Right lobe of liver (tissue), 6 donors: ENCODE results near the gene ZNF576. TPM values are rescaled to one million over a fixed set of nuclear protein-coding genes. Genes with fewer than 3 reads are reported as not detected.

ENCODE experiments used
- ATAC-seq, 4 donors: fragments of 200-7000 bp; cut with Tn5 transposase; one replicate each; pipeline ENCODE4 v1.9.1; 2020; ENCODE audit warnings: mild to moderate bottlenecking in 4 of 4, moderate library complexity in 4 of 4
- DNase-seq, 3 donors: peaks; one replicate each; pipeline ENCODE4 v3.0.0-alpha.2; 2020
- H3K27ac ChIP-seq, 3 donors: fragments of 200-600 bp; one replicate each; pipeline ENCODE4 v1.8.0; 2022
- H3K27me3 ChIP-seq, 2 donors: fragments of 200-600 bp; one replicate each; pipeline ENCODE4 v1.8.0; 2022
- H3K36me3 ChIP-seq, 4 donors: fragments of 200-600 bp; sonication (generic) in 1 of 4; one replicate each; pipeline versions ENCODE4 v1.5.1 to v1.8.0; 2017 to 2022; ENCODE audit warnings: control low read depth in 1 of 4
- H3K4me1 ChIP-seq, 4 donors: fragments of 200-600 bp; sonication (generic) in 1 of 4; one replicate each; pipeline versions ENCODE4 v1.5.1 to v1.8.0; 2017 to 2022; ENCODE audit warnings: control low read depth in 1 of 4
- H3K4me3 ChIP-seq, 3 donors: fragments of 200-600 bp; one replicate each; pipeline ENCODE4 v1.8.0; 2022
- H3K9me3 ChIP-seq, 4 donors: fragments of 200-600 bp; sonication (generic) in 1 of 4; one replicate each; pipeline versions ENCODE4 v1.5.1 to v1.8.0; 2017 to 2022; ENCODE audit warnings: control low read depth in 1 of 4
- CTCF ChIP-seq, 4 donors: fragments of 200-600 bp in 3 of 4; fragments of 450-650 bp in 1 of 4; IDR thresholded peaks; one replicate each; pipeline versions ENCODE4 v1.5.1 to v1.8.0; 2016 to 2022; ENCODE audit warnings: antibody characterized with exemption in 4 of 4, mild to moderate bottlenecking in 2 of 4
- POLR2A ChIP-seq: fragments of 450-650 bp; IDR thresholded peaks from one replicate; pipeline ENCODE4 v1.6.1; 2017; ENCODE audit warnings: antibody characterized with exemption, mild to moderate bottlenecking
- WGBS: methylation state at CpG from one replicate; pipeline ENCODE4 v1.1.6; 2018; ENCODE audit warnings: low coverage, low lambda C conversion rate; ENCODE audit not compliant: insufficient coverage; ENCODE audit errors: missing lambda C conversion rate; 5-methylcytosine and 5-hydroxymethylcytosine counted together
- intact Hi-C, 2 donors: fragments of 100-400 bp; cut with DNase I; formaldehyde crosslinking; loops; one replicate each; pipeline versions ENCODE4 v1.11.2 to v1.14.1; 2022
- total RNA-seq, 6 experiments: library from RNA; depleted of rRNA in 2 of 6; stranded (reverse); fragments of >200 nt in 2 of 6; fragmentation: NEBNext Ultra II Directional in 3 of 6; extraction: Animal tissue kit (Norgen Biotek cat#: 25700) in 3 of 6; gene quantifications; one replicate each; pipeline versions ENCODE4 v1.1.0 to v1.2.4, GENCODE V29; 2016 to 2023
- donor health status: DM: no; HTN: yes; CAD: no.
- donor health status: DM: no; HTN: no; CAD: no.
- donor health status: DM: no; HTN: no; CAD: no.
- donor health status: DM: no; HTN: yes; CAD: no.
- donor health status: DM: no; HTN: yes; CAD: no.

ZNF576 gene
- total RNA-seq, 6 experiments from 2014 or later = 7.7 to 15.8 (median 10.3) TPM

- 64% methylated on average over 18 of the region's 37 CpGs for WGBS
- no peaks in the 10 kb centered on the region for H3K27me3 ChIP-seq
- no peaks in the 10 kb centered on the region for H3K9me3 ChIP-seq
- DNase-seq = no peak
- peak overlapping the region; percentile 18 to 77 (median 69) for H3K4me3 ChIP-seq
- intact Hi-C loops = no loop called here
- no peak for ATAC-seq
- H3K36me3 ChIP-seq = no peaks in the 10 kb centered on the region
- no peak for TF ChIP-seq POLR2A
- TF ChIP-seq CTCF (IDR thresholded peaks at IDR 0.05) = no peak
- H3K27ac ChIP-seq = peak overlapping the region in 1 of 3 donors; percentile 50
- H3K4me1 ChIP-seq = peaks cover 0 to 7% (median 2%) of the 10 kb centered on the region in 4 donors
Observed at GRCh38 chr19:43575955-43576878, 20.2 kb upstream of the ZNF576 start.

GRCh38 chr19:43578787-43579186, 17.6 kb upstream of the ZNF576 start:
- peaks cover 0 to 7% (median 2%) of the 10 kb centered on the region in 4 donors for H3K4me1 ChIP-seq
- WGBS = 91% methylated on average over 3 of the region's 3 CpGs
- H3K27me3 ChIP-seq = no peaks in the 10 kb centered on the region
- intact Hi-C loops = no loop called here
- no peak overlapping the region for H3K27ac ChIP-seq
- no peaks in the 10 kb centered on the region for H3K9me3 ChIP-seq
- DNase-seq (no peak), ATAC-seq (no peak)
- H3K4me3 ChIP-seq = no peak overlapping the region
- TF ChIP-seq POLR2A = no peak
- no peak for TF ChIP-seq CTCF (IDR thresholded peaks at IDR 0.05)
- H3K36me3 ChIP-seq = no peaks in the 10 kb centered on the region

GRCh38 chr19:43581467-43581866, 14.9 kb upstream of the ZNF576 start:
- no peak for ATAC-seq
- WGBS = 49% methylated on average over 6 of the region's 7 CpGs
- Histone ChIP-seq H3K27me3 (no peaks in the 10 kb centered on the region), H3K9me3 (no peaks in the 10 kb centered on the region), H3K4me3 (no peak overlapping the region), H3K36me3 (no peaks in the 10 kb centered on the region), H3K27ac (no peak overlapping the region), H3K4me1 (peaks cover 0 to 12% (median 4%) of the 10 kb centered on the region in 4 donors)
- TF ChIP-seq POLR2A = no peak
- TF ChIP-seq CTCF (IDR thresholded peaks at IDR 0.05) = no peak
- no peak for DNase-seq
- intact Hi-C loops = no loop called here

GRCh38 chr19:43582495-43582894, 13.9 kb upstream of the ZNF576 start:
- TF ChIP-seq POLR2A (no peak), CTCF (IDR thresholded peaks at IDR 0.05) (no peak)
- H3K27ac ChIP-seq = no peak overlapping the region

More at GRCh38 chr19:43582495-43582894, 13.9 kb upstream of the ZNF576 start:
- Histone ChIP-seq H3K4me1 (peaks cover 0 to 12% (median 4%) of the 10 kb centered on the region in 4 donors), H3K9me3 (no peaks in the 10 kb centered on the region), H3K27me3 (no peaks in the 10 kb centered on the region), H3K4me3 (no peak overlapping the region), H3K36me3 (no peaks in the 10 kb centered on the region)
- DNase-seq (no peak), ATAC-seq (no peak)
- 67% methylated on average over 1 of the region's 2 CpGs for WGBS
- intact Hi-C loops = no loop called here
